Stimulated activated naive CD4-positive, alpha-beta T cell (primary cell): ENCODE measurements around the gene FCGR3A.
"Not testable (repeated sequence)": the region's sequence is repeated elsewhere in the genome, so short reads cannot be mapped to it uniquely, and the experiment has no call there.

Experiments
- DNase-seq, 6 experiments: peaks; one replicate each; lab custom pipeline; 2025; lab: John Stamatoyannopoulos, UW

The FCGR3A gene

DNA sequence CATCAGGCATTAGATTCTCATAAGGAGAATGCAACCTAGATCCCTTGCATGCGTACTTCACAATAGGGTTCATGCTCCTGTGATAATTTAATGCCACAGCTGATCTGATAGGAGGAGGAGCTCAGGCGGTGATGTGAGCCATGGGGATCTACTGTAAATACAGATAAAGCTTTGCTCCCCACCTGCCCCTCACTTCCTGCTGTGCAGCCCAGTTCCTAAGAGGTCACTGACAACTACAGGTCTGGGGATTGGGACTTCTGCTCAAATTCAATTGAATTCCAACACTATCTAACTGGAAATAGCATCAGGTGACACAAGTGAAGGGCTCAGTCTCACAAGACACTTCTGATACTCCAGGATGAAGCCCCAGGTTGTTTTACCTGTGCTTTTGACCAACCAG lies 7.4 kb upstream of the FCGR3A start:
- DNase-seq: not testable (repeated sequence)

DNA sequence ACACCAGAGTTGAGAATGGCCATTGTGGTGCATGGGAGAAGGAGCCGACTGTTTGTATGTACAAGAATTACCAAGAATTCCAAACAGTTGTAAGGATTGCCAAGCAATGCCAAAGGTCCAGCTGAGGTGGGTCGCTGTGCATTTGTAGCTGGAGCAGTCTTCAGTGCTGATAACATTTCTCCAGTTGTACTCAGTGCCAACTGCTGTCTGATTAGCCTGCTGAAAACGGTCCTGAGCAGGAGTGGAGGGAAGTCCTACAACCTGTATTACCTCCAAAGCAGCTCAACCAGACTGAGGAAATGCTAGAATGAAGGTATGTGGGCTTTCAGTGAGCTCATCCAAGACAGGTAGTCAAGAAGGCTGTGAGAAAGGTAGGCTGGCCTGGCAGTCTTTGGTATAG lies 6.5 kb upstream of the FCGR3A start:
- DNase-seq: not testable (repeated sequence)

DNA sequence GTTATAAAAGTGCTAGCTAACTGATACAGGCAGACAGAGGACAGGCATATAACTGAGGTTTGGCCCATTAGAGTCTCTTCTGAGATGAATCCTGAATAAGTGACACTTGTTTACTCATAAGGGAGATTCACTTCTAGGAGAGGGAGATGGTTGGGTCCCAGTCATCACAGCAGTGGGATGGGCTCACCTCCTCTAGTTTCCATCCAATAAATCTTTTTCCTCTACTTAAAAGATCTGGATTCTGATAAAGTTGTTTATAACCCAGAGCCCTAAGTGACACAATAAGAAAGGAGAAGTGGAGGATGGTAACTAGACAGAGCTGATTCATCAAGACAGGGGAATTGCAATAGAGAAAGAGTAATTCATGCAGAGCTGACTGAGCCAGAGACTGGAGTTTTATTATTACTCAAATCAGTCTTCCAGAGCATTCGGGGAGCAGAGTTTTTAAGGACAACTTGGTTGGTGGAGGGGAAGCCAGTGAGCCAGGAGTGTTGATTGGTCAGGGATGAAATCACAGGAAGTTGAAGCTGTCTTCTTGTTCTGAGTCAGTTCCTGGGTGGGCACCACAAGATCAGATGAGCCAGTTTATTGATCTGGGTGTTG lies 5.3 kb upstream of the FCGR3A start:
- not testable (repeated sequence) for DNase-seq

DNA sequence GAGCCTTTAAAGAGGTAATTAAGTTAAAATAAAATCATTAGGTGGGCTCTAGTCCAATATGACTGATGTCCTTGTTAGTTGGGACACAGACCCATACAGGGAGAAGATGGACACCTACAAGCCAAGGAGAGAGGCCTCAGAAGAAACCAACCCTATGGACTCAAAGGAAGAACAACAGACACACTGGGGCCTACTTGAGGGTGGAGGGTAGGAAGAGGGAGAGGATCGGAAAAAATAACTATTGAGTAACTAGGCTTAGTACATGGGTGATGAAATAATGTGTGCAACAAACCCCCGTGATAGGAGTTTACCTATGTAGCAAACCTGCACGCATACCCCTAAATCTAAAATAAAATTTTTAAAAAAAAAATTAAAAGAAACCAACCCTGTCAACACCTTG lies 4.7 kb upstream of the FCGR3A start:
- DNase-seq: not testable (repeated sequence)

DNA sequence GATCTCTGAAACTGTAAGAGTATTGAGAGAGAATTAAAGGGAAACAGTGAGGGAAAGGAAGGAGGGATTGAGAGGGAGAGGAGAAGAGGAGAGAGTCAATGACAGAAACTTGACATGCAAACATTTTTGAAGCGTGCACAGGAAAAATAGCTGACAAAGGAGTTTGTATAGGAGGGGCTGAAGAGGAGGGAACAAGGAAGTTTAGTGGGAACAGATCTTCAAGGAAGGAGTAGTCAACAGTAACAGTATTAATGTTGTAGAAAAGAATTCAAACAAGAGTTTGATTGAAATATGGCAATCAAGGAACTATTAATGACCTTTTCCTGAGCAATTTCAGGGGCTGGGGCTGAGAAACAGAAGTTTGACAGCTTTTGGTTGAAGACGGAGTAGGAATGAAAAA lies 4.0 kb upstream of the FCGR3A start:
- DNase-seq: not testable (repeated sequence)

DNA sequence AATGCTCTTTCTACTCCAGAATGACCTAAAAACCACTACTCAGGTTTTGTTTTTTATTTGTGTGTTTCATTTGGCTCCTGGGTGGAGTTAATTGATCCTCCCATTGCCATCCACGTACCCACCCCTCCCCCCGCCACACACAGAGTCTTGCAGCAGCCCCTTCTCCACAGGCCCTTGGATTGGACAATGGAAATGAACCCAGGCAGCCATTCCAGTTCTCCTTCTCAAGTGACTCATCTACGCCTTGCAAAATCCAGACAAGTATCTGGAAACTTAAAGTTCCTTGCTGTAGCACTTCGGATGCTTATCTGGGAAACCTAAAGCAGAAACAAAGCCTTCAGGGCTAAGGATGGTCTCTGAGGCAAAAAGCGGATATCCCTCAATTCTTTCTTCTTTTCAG lies 1.3 kb upstream of the FCGR3A start:
- DNase-seq: not testable (repeated sequence)

DNA sequence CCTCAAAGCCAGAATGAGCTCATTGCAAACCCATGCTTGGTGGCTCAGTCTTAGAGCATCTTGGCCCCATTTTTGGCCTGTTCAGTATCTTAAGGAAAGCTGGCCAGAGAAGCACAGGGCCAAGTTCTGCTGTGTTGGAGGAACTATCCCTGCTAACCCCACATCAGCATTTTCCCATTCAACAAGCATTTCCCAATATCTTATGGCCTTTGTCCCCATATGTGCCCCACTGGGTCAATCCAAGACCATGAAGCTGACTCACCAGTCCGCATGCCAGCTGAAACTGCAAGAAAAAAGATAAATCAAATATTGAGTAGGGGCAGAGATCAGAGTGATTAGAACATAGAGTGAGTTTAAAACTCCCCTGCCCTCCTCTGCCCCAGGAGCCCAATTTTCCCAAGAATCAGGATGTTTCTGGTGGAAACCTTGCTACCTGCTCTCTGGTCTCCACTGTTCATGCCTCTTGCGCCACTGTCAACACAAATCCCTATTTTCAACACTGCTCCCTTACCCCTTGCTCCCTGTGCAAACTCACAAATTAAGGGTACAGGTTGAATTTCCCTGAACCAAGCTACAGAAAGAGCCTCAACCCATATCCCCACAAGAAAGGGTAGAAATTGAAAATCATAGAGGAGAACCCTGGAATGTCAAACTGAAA lies 740 bp downstream of the FCGR3A start:
- DNase-seq: not testable (repeated sequence)

DNA sequence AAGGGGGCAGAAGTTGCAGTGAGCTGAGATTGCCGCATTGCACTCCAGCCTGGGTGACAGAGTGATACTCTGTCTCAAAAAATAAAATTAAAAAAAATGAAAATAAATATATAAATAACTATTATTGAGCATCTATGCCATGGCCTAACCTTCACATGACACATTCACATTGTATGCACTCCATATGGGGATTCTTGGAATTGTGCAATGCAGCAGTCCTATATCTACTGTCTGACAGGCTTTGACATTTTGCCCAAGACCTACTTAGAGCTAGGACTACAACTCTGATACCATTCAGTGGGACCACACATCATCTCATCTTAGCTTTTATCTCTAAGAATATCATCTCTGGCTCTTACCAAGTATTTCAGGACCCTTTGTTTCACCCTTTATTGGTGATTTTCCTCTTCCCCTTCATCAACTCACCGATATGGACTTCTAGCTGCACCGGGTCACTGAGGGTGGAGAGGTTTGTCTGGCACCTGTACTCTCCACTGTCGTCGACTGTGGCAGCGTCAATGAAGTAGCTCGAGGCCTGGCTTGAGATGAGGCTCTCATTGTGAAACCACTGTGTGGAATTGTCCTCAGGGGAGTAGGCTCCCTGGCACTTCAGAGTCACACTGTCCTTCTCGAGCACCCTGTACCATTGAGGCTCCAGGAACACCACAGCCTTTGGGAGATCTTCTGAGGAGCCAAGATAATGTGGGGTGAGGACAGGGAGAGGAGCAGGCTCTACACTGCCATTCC lies 1.4 kb downstream of the FCGR3A start:
- not testable (repeated sequence) for DNase-seq

DNA sequence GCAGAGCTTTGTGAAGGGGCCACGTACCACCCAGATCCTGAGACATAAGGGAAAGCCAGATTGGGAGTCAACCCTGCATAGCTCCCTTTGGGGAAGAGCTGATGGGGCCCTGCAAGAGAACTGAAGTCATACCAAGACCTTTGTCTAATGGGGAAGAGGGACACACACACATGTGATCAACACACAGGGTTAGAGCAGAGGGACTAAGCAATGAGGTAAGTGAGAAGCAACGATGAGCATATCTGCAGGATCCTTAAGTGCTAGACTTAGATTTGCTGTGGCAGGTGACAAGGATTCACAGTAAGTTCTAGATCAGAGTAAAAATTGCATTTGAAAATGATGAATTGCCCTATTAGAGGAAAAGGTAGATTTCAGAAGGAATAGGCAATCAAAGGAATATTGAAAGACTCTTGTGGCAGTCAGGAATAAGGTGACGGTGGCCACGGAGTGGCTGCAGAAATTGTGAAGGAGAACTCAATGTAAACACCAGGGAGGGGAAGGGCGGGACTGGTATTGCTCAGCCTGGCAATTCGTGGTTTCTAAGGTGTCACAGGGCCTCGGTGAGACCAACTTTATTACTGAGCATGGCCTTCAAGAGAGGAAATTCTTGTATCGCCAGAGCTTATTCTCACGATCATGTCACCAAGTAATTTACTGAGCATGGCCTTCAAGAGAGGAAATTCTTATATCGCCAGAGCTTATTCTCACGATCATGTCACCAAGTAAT lies 4.5 kb downstream of the FCGR3A start:
- not testable (repeated sequence) for DNase-seq

DNA sequence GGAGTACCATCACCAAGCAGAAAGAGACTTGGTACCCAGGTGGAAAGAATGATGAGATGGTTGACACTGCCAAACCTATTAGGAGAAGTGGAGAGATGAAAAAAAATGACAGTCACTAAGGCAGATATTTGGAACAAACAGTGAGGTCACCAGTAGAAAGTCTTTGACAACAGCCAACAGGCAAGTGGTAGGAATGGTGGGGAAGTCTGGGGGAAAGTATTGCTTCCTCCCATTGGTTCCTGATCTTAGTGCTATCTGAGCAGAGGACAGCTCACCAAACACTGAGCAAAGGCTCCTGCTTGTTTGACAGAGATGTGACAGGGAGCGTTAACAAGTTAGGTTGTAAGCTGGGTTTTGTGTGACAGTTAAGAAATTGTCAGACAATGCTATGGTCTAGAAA lies 6.5 kb downstream of the FCGR3A start:
- DNase-seq: not testable (repeated sequence)

DNA sequence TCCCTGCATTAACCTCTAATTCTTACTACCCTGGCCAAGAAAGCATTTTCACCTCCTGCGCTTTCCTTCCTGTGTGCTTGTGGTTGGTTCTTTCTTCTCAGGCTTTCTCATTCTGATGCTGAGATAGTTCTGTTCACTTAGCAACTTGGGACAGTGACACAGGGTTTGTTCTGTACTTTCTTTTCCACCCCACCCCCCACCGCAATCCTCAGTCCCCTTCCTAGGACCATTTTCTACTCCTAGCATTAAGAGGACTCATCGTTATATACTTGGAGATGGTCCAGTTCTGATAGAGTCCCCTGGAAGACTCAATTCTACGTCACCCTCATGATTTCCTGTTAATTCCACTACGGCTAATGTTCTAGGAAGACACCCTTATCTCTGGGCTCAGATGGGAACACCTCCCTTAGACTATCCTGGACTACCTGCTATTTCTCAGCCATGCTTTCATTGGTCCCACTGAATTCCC lies 7.5 kb downstream of the FCGR3A start:
- peak in 4 of 6 experiments; percentile 8 to 57 (median 46) for DNase-seq

DNA sequence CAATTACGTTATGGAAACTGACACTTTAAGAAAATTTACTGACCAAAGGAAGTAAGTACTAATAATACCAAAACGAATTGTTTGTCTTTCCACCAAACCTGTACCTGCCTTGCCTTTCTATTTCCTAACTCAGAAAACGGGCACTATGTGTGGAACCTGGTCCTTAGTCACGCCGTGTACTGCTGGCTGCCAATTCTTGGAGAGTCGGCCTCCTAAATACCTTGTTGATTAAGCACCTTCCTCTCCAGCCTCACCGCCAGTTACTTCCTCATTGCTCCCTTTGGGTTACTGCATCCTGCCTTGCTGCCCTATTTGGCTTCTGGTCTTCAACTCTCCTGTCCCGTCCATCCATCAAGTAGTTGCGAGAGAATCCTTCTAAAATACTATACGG lies 9.1 kb downstream of the FCGR3A start:
- peak in 1 of 6 experiments; percentile 51 for DNase-seq

DNA sequence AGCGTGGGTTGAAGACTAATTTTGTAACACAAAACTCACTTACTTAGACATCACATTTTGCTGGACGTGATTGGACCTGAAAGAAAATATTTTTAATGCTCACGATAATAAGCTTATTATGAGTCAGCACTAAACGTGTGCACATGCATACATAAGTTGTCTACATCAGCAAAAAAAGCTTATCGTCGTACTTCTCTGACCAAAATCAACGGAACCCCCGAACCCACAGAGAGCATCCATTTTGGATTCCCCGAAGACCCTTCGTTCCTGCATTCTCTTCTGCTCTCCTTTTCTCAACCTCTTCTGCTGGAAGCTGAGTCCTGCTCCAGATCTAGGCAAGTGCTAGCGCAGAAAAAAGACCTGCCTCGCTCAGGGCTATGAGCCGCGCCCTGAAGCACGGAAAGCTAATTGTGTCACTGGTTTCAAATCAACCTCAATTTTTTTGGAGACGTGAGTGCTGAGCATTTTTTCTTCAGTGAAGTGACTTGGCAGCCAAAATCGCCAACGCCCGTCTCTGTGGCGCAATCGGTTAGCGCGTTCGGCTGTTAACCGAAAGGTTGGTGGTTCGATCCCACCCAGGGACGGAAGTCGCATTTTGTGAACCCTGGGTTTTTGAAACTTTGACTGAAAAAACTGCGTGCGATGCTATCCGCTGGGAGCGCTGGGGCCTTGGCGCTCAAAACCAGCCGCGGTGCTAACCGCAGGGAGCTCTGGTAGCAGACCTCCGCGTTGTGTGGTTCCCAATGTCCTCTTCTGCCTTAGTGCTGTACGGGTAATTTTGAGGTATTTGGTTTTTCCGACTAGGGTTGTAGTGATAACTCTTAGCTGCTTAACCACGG lies 9.7 kb downstream of the FCGR3A start:
- DNase-seq: peak; percentile 75 to 93 (median 82)

DNA sequence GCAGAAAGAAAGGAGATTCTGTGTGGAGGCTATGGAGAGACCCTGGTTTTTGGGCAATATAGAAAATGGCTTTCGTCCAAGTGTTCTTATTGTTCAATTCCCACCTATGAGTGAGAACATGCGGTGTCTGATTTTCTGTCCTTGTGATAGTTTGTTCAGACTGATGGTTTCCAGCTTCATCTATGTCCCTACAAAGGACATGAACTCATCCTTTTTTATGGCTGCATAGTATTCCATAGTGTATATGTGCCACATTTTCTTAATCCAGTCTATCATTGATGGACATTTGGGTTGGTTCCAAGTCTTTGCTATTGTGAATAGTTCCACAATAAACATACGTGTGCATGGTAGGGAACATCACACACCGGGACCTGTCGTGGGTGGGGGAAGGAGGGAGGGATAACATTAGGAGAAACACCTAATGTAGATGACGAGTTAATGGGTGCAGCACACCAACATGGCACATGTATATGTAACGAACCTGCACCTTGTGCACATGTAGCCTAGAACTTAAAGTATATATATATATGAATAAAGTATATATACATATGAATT lies 10.6 kb downstream of the FCGR3A start:
- not testable (repeated sequence) for DNase-seq

DNA sequence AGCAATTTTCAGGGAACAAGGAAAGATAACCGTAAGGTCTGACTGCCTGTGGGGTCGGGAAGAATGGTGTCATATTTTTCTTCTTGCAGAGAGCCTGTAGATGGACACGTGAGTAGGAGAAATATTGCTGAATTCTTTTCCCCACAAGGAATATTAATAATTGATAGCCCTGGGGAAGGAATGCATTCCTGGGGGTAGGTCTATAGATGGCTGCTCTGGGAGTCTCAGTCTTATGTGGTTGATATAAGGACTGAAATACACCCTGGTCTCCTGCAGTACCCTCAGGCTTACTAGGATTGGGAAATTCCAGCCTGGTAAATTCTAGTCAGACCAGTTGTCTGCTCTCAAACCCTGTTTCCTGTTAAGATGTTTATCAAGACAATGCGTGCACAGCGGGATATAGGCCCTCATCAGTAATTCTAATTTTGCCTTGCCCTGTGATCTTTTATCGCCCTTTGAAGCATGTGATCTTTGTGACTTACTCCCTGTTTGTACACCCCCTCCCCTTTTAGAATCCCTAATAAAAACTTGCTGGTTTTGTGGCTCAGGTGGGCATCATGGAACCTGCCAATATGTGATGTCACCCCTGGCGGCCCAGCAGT lies 12.4 kb downstream of the FCGR3A start:
- not testable (repeated sequence) for DNase-seq

DNA sequence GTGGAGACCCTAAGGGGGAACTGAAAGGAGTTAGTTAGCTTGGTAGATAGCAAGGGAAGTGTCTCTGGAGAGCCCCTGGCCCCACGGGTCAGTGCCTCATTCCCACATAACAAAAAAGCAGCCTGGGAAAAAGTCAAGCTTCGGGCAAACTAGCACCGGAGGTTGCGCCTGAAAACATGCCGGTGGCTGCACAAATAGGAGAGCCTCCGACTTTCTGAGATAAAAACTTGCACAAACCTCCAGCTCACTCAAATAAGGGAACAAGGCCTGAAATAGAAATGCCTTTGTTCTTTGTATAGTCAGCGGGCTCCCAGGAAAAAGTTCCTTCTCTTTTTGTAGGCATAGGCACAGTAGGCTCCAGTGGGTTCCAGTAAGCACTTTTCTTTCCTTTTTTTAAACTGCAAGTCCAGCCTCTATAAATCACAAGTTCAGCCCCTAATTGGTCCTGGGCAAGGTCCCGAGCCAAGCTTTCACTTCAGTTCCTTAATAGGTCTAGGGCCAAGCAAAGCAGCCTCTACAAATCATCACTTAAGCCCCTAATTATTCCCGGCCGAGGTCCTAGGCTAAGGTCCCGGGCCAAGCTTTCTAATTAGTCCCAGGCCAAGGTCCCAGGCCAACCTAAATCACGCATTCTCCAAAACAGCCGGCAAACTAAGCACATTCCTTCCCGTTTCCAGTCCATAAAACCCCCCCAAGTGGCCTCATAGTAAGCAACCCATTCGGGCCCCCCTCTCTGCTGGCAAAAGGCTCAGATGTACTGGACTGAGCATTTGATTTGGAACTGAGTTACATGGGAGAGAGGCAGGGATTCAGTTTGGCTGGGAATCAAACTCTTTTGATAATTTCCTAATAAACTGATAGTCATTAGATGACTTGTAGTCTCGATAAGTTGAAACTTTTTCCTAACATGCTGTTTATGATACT lies 16.7 kb downstream of the FCGR3A start:
- not testable (repeated sequence) for DNase-seq

DNA sequence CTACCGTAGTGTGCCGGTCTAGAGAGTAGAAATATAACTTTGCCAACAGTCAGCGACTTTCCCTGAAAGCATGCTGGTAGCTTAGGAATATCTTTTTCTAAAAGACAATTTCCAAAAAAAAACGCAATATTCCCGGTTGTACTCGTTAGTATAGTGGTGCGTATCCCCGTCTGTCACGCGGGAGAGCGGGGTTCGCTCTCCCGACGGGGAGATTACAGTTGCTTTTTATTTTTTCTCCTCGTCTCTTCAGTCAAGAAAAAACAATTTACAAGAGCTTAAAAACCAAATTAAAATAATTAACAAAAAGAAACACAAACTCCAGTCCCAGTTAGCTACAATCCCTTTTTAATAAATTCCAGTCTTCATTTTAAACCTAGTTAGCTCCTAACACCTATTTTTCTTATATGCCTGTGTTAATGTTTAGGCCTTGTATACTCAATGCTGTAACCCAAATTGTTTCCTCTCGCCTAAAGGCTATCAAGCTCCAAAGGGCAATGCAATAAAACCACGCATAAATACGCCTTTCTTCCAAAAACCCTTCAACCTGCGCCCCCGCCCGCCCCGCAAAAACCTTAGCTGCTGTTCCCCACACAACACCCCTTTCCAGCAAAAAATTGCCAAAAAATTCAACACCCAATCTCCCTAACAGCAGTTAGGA lies 17.5 kb downstream of the FCGR3A start:
- DNase-seq: no peak

DNA sequence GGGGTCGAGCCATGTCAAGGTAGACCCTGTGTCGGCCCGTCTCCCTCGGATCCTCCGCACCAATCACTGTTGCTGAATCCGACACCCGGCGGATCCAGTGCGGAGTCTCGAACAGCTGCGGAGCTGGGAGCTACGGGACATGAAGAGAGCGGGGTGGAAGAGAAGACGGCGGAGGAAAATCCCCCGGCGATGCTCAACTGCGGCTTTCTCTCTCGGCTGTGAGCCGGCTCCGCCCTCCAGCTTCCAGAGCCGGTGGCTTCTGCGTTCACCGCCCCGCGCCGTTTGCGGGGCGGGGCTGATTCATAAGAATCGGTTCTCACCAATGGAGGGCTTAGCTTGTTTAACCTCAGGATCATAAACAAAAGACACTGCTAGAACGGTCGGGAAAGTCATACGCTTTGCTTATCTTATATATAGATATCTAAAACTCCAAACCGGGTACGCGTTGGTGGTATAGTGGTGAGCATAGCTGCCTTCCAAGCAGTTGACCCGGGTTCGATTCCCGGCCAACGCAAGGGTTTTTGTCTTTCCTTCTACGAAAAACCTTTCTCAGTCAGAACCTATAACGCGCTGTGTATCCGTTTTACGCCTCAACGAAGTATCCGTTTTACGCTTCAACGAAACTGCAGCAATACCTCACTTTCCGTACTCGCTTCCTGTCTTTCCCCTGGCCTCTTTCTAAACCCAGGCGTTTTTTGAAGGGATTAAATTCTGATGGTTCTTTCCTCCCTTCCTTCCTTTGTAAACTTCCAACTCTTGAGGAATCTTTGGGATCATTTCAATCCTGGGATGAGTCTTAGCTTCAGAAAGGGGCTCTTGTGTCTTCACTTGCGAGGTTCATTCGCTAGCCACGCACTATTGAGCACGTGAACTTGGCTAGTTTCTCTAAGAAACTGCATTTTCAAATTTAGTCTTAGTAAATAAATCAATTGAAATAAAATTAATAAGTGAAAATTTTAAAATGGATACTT lies 18.7 kb downstream of the FCGR3A start:
- DNase-seq: peak; percentile 89 to 96 (median 94)
